GM12878 (cell line): ENCODE results near the gene SCNM1. TPM values are rescaled to one million over a fixed set of nuclear protein-coding genes. Genes with fewer than 3 reads are reported as not detected.

Experiments
- ATAC-seq: fragments of 200-7000 bp; cut with Tn5 transposase; 3 replicates; pipeline ENCODE4 v1.9.1; 2020; ENCODE audit warnings: mild to moderate bottlenecking, moderate library complexity
- BruUV-seq: library from RNA; stranded (reverse); fragments of 400-500 nt; replicated peaks from 2 replicates; lab custom pipeline; 2021; lab: Mats Ljungman, UMichigan
- CTCF ChIA-PET: fragments of 300-600 bp; sonication (Branson Sonifier 250); formaldehyde crosslinking; extraction: SDS; loops from one replicate; lab custom pipeline; 2021; ENCODE audit warnings: inconsistent platforms; lab: Yijun Ruan, JAX
- POLR2A ChIA-PET: fragments of 350-600 bp; formaldehyde crosslinking; extraction: SDS; loops from one replicate; lab custom pipeline; 2021; ENCODE audit warnings: inconsistent platforms; lab: Charles Lee
- RAD21 ChIA-PET: fragments of 300-600 bp; sonication (Branson Sonifier 250); formaldehyde crosslinking; loops from one replicate; lab custom pipeline; 2023; ENCODE audit warnings: antibody characterized with exemption; ENCODE audit not compliant: unreplicated experiment; lab: Charles Lee
- SMC1A ChIA-PET: fragments of 300-600 bp; sonication (Branson Sonifier 250); formaldehyde crosslinking; loops from one replicate; lab custom pipeline; 2023; ENCODE audit not compliant: unreplicated experiment, uncharacterized antibody; lab: Charles Lee
- DNase-seq: peaks from one replicate; pipeline ENCODE4 v3.0.0-alpha.2; 2011; ENCODE audit warnings: low read depth, low spot score
- FAIRE-seq: peaks from 3 replicates; lab custom pipeline; 2011; peaks lifted over from hg19 to GRCh38; lab: Jason Lieb, UNC
- H2AFZ ChIP-seq: 2 replicates; pipeline ENCODE4 v1.6.0; 2011; ENCODE audit warnings: low read depth, low read length, control low read depth; ENCODE audit not compliant: control insufficient read depth
- H3K27ac ChIP-seq: 2 replicates; pipeline ENCODE4 v1.5.1; 2011; ENCODE audit warnings: control low read depth; ENCODE audit not compliant: control insufficient read depth, insufficient read depth
- H3K27me3 ChIP-seq, 2 experiments: replicated peaks in 1 of 2; 2 replicates each; pipeline versions ENCODE4 v1.6.0 to v1.6.1; 2011; ENCODE audit warnings: low read length in 1 of 2; ENCODE audit not compliant: control insufficient read depth in 2 of 2, insufficient read depth in 2 of 2
- H3K36me3 ChIP-seq, 2 experiments: 2 replicates each; pipeline ENCODE4 v1.5.1; 2011; ENCODE audit warnings: low read length in 1 of 2; ENCODE audit not compliant: control insufficient read depth in 2 of 2, insufficient read depth in 2 of 2
- H3K4me1 ChIP-seq: 2 replicates; pipeline ENCODE4 v1.6.1; 2011; ENCODE audit warnings: mild to moderate bottlenecking, low read length, moderate library complexity, mixed read lengths; ENCODE audit not compliant: control insufficient read depth, insufficient read depth
- H3K4me2 ChIP-seq: 2 replicates; pipeline ENCODE4 v1.6.0; 2011; ENCODE audit warnings: control low read depth; ENCODE audit not compliant: control insufficient read depth, insufficient read depth
- H3K4me3 ChIP-seq: fragments of 200-600 bp; sonication (generic); 2 replicates; pipeline ENCODE4 v1.5.1; 2016
- H3K79me2 ChIP-seq: 2 replicates; pipeline ENCODE4 v1.6.0; 2011; ENCODE audit warnings: low read length; ENCODE audit not compliant: control insufficient read depth, insufficient read depth
- H3K9ac ChIP-seq: 2 replicates; pipeline ENCODE4 v1.8.0; 2011; ENCODE audit warnings: low read length, control low read depth, mixed read lengths; ENCODE audit not compliant: control insufficient read depth, insufficient read depth
- H3K9me3 ChIP-seq: replicated peaks from 3 replicates; pipeline ENCODE4 v1.5.1; 2011; ENCODE audit warnings: mild to moderate bottlenecking, low read length; ENCODE audit not compliant: control insufficient read depth, insufficient read depth
- H4K20me1 ChIP-seq: 2 replicates; pipeline ENCODE4 v1.6.0; 2011; ENCODE audit not compliant: control insufficient read depth, insufficient read depth
- BACH1 ChIP-seq: fragments of 450-650 bp; IDR thresholded peaks from 2 replicates; pipeline ENCODE4 v1.6.1; 2017; ENCODE audit warnings: mild to moderate bottlenecking, borderline replicate concordance
- BCL11A ChIP-seq: IDR thresholded peaks from 2 replicates; pipeline ENCODE4 v1.6.1; 2011; ENCODE audit warnings: low read depth, low read length
- BRCA1 ChIP-seq: IDR thresholded peaks from 2 replicates; pipeline ENCODE4 v1.6.1; 2011; ENCODE audit warnings: low read depth, low read length, improper control_type of control experiment
- CTCF ChIP-seq, 3 experiments: IDR thresholded peaks in 2 of 3; conservative IDR thresholded peaks in 1 of 3; 2 replicates each; pipeline ENCODE4 v1.5.1; 2011; ENCODE audit warnings: low read depth in 3 of 3, low read length in 3 of 3, mild to moderate bottlenecking in 3 of 3, control low read depth in 2 of 3, moderate library complexity in 2 of 3, inconsistent platforms in 1 of 3, mixed read lengths in 1 of 3; ENCODE audit not compliant: control insufficient read depth in 2 of 3, insufficient read depth in 1 of 3; ENCODE audit errors: extremely low read depth in 1 of 3
- E2F8 ChIP-seq: fragments of 450-650 bp; IDR thresholded peaks from 2 replicates; pipeline ENCODE4 v1.6.1; 2018; ENCODE audit warnings: mild to moderate bottlenecking, low read depth, moderate library complexity; ENCODE audit not compliant: partially characterized antibody
- FOXK2 ChIP-seq: fragments of 450-650 bp; IDR thresholded peaks from 2 replicates; pipeline ENCODE4 v1.6.1; 2017; ENCODE audit warnings: mild to moderate bottlenecking, moderate library complexity
- IKZF2 ChIP-seq, 2 experiments: fragments of 450-650 bp; IDR thresholded peaks; 2 replicates each; pipeline ENCODE4 v1.6.1; 2017; ENCODE audit warnings: mild to moderate bottlenecking in 2 of 2, moderate library complexity in 2 of 2
- IRF3 ChIP-seq: fragments of 450-650 bp; IDR thresholded peaks from 2 replicates; pipeline ENCODE4 v1.6.1; 2014; ENCODE audit warnings: mild to moderate bottlenecking
- MEF2B ChIP-seq: fragments of 450-650 bp; IDR thresholded peaks from 2 replicates; pipeline ENCODE4 v1.6.1; 2018; ENCODE audit warnings: mild to moderate bottlenecking, moderate library complexity; ENCODE audit not compliant: partially characterized antibody, poor library complexity, severe bottlenecking
- NFIC ChIP-seq: IDR thresholded peaks from 2 replicates; pipeline ENCODE4 v1.6.1; 2012; ENCODE audit warnings: low read depth, mild to moderate bottlenecking, inconsistent platforms, low read length, moderate library complexity
- NR2C1 ChIP-seq: fragments of 450-650 bp; IDR thresholded peaks from 2 replicates; pipeline ENCODE4 v1.6.1; 2017; ENCODE audit warnings: antibody characterized with exemption, mild to moderate bottlenecking, moderate library complexity
- NR2C2 ChIP-seq: IDR thresholded peaks from 2 replicates; pipeline ENCODE4 v1.6.1; 2011; ENCODE audit warnings: borderline replicate concordance, low read depth; ENCODE audit not compliant: control insufficient read depth, insufficient read length
- TCF12 ChIP-seq: IDR thresholded peaks from 2 replicates; pipeline ENCODE4 v1.6.1; 2011; ENCODE audit warnings: low read depth, mild to moderate bottlenecking, low read length
- ZNF207 ChIP-seq: fragments of 450-650 bp; IDR thresholded peaks from 2 replicates; pipeline ENCODE4 v1.6.1; 2014; ENCODE audit warnings: antibody characterized with exemption, mild to moderate bottlenecking, borderline replicate concordance
- ZNF217 ChIP-seq: fragments of 450-650 bp; IDR thresholded peaks from 2 replicates; pipeline ENCODE4 v1.6.1; 2017; ENCODE audit warnings: antibody characterized with exemption, mild to moderate bottlenecking
- ZNF274 ChIP-seq: IDR thresholded peaks from one replicate; pipeline ENCODE4 v1.8.0; 2011; ENCODE audit not compliant: insufficient read length, insufficient read depth
- WGBS: methylation state at CpG from one replicate; pipeline ENCODE4 v1.1.6; 2016; ENCODE audit warnings: low lambda C conversion rate; ENCODE audit not compliant: insufficient replicate concordance, insufficient coverage; ENCODE audit errors: missing lambda C conversion rate; 5-methylcytosine and 5-hydroxymethylcytosine counted together
- in situ Hi-C: fragments of 300-500 bp; cut with MboI; formaldehyde crosslinking; loops from 9 replicates; pipeline ENCODE4 v1.14.3; 2018; ENCODE audit warnings: mixed read lengths
- intact Hi-C: fragments of 100-400 bp; cut with micrococcal nuclease; formaldehyde crosslinking; loops from one replicate; pipeline ENCODE4 v1.14.2; 2022; ENCODE audit not compliant: unreplicated experiment
- polyA plus RNA-seq, 11 experiments: library from polyadenylated mRNA; depleted of rRNA in 4 of 11; unstranded in 6 of 11; stranded (reverse) in 5 of 11; fragments of >200 nt; fragmentation: Nextera tagmentation in 4 of 11; fragmentation: Illumina TruSeq in 1 of 11; extraction: Ambion mirVana in 4 of 11; extraction: Trizol in 1 of 11; gene quantifications; 1 replicate in 1 of 11; 2 replicates in 10 of 11; pipeline versions ENCODE4 v1.2.1 to v1.2.3, GENCODE V29; 2011 to 2016; ENCODE audit warnings: inconsistent platforms in 2 of 11, missing spikeins in 2 of 11, low read depth in 1 of 11
- total RNA-seq, 4 experiments: library from RNA; depleted of rRNA in 3 of 4; stranded (reverse); fragments of >200 nt in 3 of 4; fragmentation: Illumina TruSeq in 1 of 4; extraction: Trizol in 1 of 4; gene quantifications; 2 replicates each; pipeline versions ENCODE4 v1.2.1 to v1.2.3, GENCODE V29; 2013 to 2021

Gene SCNM1
- total and polyA plus RNA-seq, 10 of the 15 experiments (the other 5 are each of a cell fraction or from before 2014, with no cell fraction given) = 25.8 to 207 (median 76.9) TPM

- Histone ChIP-seq H2AFZ (no peak overlapping the region), H3K4me1 (peaks cover 8% of the 10 kb centered on the region; the same call in 1 of the 2 replicates), H3K9ac (no peak overlapping the region), H3K9me3 (no peaks in the 10 kb centered on the region), H3K4me2 (no peak overlapping the region), H3K27ac (no peak overlapping the region), H3K27me3 (no peaks in the 10 kb centered on the region), H3K36me3 (no peaks in the 10 kb centered on the region), H3K4me3 (no peak overlapping the region), H4K20me1 (no peaks in the 10 kb centered on the region), H3K79me2 (no peaks in the 10 kb centered on the region)
- TF ChIP-seq IRF3 (no peak), BCL11A (no peak), E2F8 (no peak), BACH1 (no peak), NR2C1 (no peak), NFIC (no peak), MEF2B (no peak), ZNF217 (no peak), ZNF274 (no peak), FOXK2 (no peak), NR2C2 (no peak), CTCF (IDR thresholded peaks at IDR 0.05 in 2 of 3, conservative IDR thresholded peaks at IDR 0.05 in 1 of 3; ENCODE audit: control insufficient read depth in 2 of 3, extremely low read depth in 1 of 3, insufficient read depth in 1 of 3, low read depth in 3 of 3, low read length in 3 of 3) (no peak), TCF12 (no peak), IKZF2 (IDR thresholded peaks at IDR 0.05) (no peak), ZNF207 (no peak), BRCA1 (no peak)
- ChIA-PET POLR2A (no interaction called here), RAD21 (no interaction called here), SMC1A (no interaction called here), CTCF (no interaction called here)
- in situ Hi-C loops (no loop called here), intact Hi-C loops (no loop called here)
- no peak for ATAC-seq
- FAIRE-seq = no peak
- BruUV-seq = no TSS peak
- no peak for DNase-seq
- WGBS = 93% methylated on average over 36 of the region's 74 CpGs
These were observed 33.5 kb upstream of the SCNM1 start for GRCh38 chr1:151132335-151133017.
